H1 (cell line): Measurements from ENCODE around the gene SMIM5. TPM values are rescaled to one million over a fixed set of nuclear protein-coding genes. Genes with fewer than 3 reads are reported as not detected.

ENCODE experiments used
- BACH1 ChIP-seq: IDR thresholded peaks from 2 replicates; pipeline ENCODE4 v1.6.1; 2012; ENCODE audit warnings: low read length, improper control_type of control experiment
- CBX5 ChIP-seq: fragments of 300-800, 300-1000 bp; sonication (generic); IDR thresholded peaks from 2 replicates; pipeline ENCODE4 v1.7.1; 2016; ENCODE audit warnings: antibody characterized with exemption, low read length, low read depth
- CHD7 ChIP-seq: fragments of 300-600 bp; sonication (generic); IDR thresholded peaks from 2 replicates; pipeline ENCODE4 v1.7.1; 2012; ENCODE audit warnings: low read length, moderate library complexity, mild to moderate bottlenecking, inconsistent platforms; ENCODE audit not compliant: insufficient replicate concordance
- GABPA ChIP-seq: IDR thresholded peaks from 2 replicates; pipeline ENCODE4 v1.6.1; 2011; ENCODE audit warnings: mild to moderate bottlenecking, low read length, moderate library complexity, borderline replicate concordance; ENCODE audit not compliant: insufficient read depth
- MAX ChIP-seq: IDR thresholded peaks from 2 replicates; pipeline ENCODE4 v1.6.1; 2012; ENCODE audit warnings: inconsistent platforms
- POLR2AphosphoS5 ChIP-seq: IDR thresholded peaks from 2 replicates; pipeline ENCODE4 v1.6.1; 2011; ENCODE audit warnings: low read depth, low read length
- SIN3A ChIP-seq, 2 experiments: IDR thresholded peaks in 1 of 2; conservative IDR thresholded peaks in 1 of 2; 2 replicates each; pipeline ENCODE4 v1.6.1; 2011 to 2012; ENCODE audit warnings: low read length in 2 of 2, improper control_type of control experiment in 1 of 2, low read depth in 1 of 2, mild to moderate bottlenecking in 1 of 2
- TBP ChIP-seq: IDR thresholded peaks from 2 replicates; pipeline ENCODE4 v1.6.1; 2011; ENCODE audit warnings: low read depth, low read length, improper control_type of control experiment
- polyA plus RNA-seq, 7 experiments: library from polyadenylated mRNA; depleted of rRNA in 3 of 7; stranded (reverse) in 5 of 7; unstranded in 2 of 7; fragments of >200 nt in 5 of 7; fragments of 200-250 nt in 2 of 7; gene quantifications; 1 replicate in 5 of 7; 2 replicates in 1 of 7; 4 replicates in 1 of 7; pipeline versions ENCODE4 v1.2.1 to v1.2.3, GENCODE V29; 2011 to 2013; ENCODE audit warnings: missing spikeins in 2 of 7, mixed read lengths in 2 of 7
- total RNA-seq: library from RNA; stranded (reverse); fragmentation: NEBNext Ultra II Directional; extraction: Animal tissue kit (Norgen Biotek cat#: 25700); gene quantifications from 2 replicates; pipeline ENCODE4 v1.2.1, GENCODE V29; 2021

The SMIM5 gene
- total and polyA plus RNA-seq, 2 of the 8 experiments (the other 6 are each of a cell fraction or from before 2014, with no cell fraction given), result not detected

- no peak for TF ChIP-seq CHD7
- TF ChIP-seq TBP, result no peak
- TF ChIP-seq SIN3A (conservative IDR thresholded peaks at IDR 0.05 in 1 of 2, IDR thresholded peaks at IDR 0.05 in 1 of 2; ENCODE audit: low read depth in 1 of 2, low read length in 2 of 2), result no peak
- TF ChIP-seq GABPA, result no peak
- no peak for TF ChIP-seq CBX5
- TF ChIP-seq MAX, result no peak
- TF ChIP-seq BACH1, result no peak
- no peak for TF ChIP-seq POLR2AphosphoS5
These were observed 40.8 kb upstream of the SMIM5 start (continued) for GRCh38 chr17:75592348-75593020.
